ENCODE results near the gene FCHO1.

- TF ChIP-seq CTCF (IDR thresholded peaks at IDR 0.05; ENCODE audit: extremely low read depth in 1 of 2, insufficient read depth in 1 of 2, low read depth in 1 of 2, low read length in 2 of 2) (no peak), POLR2A (IDR thresholded peaks at IDR 0.05; ENCODE audit: low read depth, low read length) (no peak), EZH2 (IDR thresholded peaks at IDR 0.05; ENCODE audit: borderline replicate concordance, low read depth, low read length, severe bottlenecking) (no peak), MAX (IDR thresholded peaks at IDR 0.05; ENCODE audit: insufficient read depth, insufficient read length) (no peak), MYC (IDR thresholded peaks at IDR 0.05; ENCODE audit: low read depth, low read length) (no peak), POLR2AphosphoS5 (IDR thresholded peaks at IDR 0.05; ENCODE audit: insufficient read depth, low read depth, low read length) (no peak), JUN (IDR thresholded peaks at IDR 0.05; ENCODE audit: borderline replicate concordance, insufficient read depth, insufficient read length, low read depth) (no peak), FOS (IDR thresholded peaks at IDR 0.05; ENCODE audit: borderline replicate concordance, insufficient read depth, low read length) (no peak), GATA2 (IDR thresholded peaks at IDR 0.05; ENCODE audit: insufficient read depth, insufficient read length, low read depth, low read length) (no peak)
Observed at GRCh38 chr19:17826508-17827056, 75.3 kb downstream of the FCHO1 start.
